GM12878 (cell line): ENCODE measurements around the gene INSYN2B. TPM values are rescaled to one million over a fixed set of nuclear protein-coding genes. Genes with fewer than 3 reads are reported as not detected.

ENCODE experiments used
- ATAC-seq: fragments of 200-7000 bp; cut with Tn5 transposase; 3 replicates; pipeline ENCODE4 v1.9.1; 2020; ENCODE audit warnings: mild to moderate bottlenecking, moderate library complexity
- BruUV-seq: library from RNA; stranded (reverse); fragments of 400-500 nt; replicated peaks from 2 replicates; lab custom pipeline; 2021; lab: Mats Ljungman, UMichigan
- CTCF ChIA-PET: fragments of 300-600 bp; sonication (Branson Sonifier 250); formaldehyde crosslinking; extraction: SDS; loops from one replicate; lab custom pipeline; 2021; ENCODE audit warnings: inconsistent platforms; lab: Yijun Ruan, JAX
- POLR2A ChIA-PET: fragments of 350-600 bp; formaldehyde crosslinking; extraction: SDS; loops from one replicate; lab custom pipeline; 2021; ENCODE audit warnings: inconsistent platforms; lab: Charles Lee
- RAD21 ChIA-PET: fragments of 300-600 bp; sonication (Branson Sonifier 250); formaldehyde crosslinking; loops from one replicate; lab custom pipeline; 2023; ENCODE audit warnings: antibody characterized with exemption; ENCODE audit not compliant: unreplicated experiment; lab: Charles Lee
- SMC1A ChIA-PET: fragments of 300-600 bp; sonication (Branson Sonifier 250); formaldehyde crosslinking; loops from one replicate; lab custom pipeline; 2023; ENCODE audit not compliant: unreplicated experiment, uncharacterized antibody; lab: Charles Lee
- DNase-seq: peaks from one replicate; pipeline ENCODE4 v3.0.0-alpha.2; 2011; ENCODE audit warnings: low read depth, low spot score
- FAIRE-seq: peaks from 3 replicates; lab custom pipeline; 2011; peaks lifted over from hg19 to GRCh38; lab: Jason Lieb, UNC
- H2AFZ ChIP-seq: 2 replicates; pipeline ENCODE4 v1.6.0; 2011; ENCODE audit warnings: low read depth, low read length, control low read depth; ENCODE audit not compliant: control insufficient read depth
- H3K27ac ChIP-seq: 2 replicates; pipeline ENCODE4 v1.5.1; 2011; ENCODE audit warnings: control low read depth; ENCODE audit not compliant: control insufficient read depth, insufficient read depth
- H3K27me3 ChIP-seq, 2 experiments: replicated peaks in 1 of 2; 2 replicates each; pipeline versions ENCODE4 v1.6.0 to v1.6.1; 2011; ENCODE audit warnings: low read length in 1 of 2; ENCODE audit not compliant: control insufficient read depth in 2 of 2, insufficient read depth in 2 of 2
- H3K36me3 ChIP-seq, 2 experiments: 2 replicates each; pipeline ENCODE4 v1.5.1; 2011; ENCODE audit warnings: low read length in 1 of 2; ENCODE audit not compliant: control insufficient read depth in 2 of 2, insufficient read depth in 2 of 2
- H3K4me1 ChIP-seq: 2 replicates; pipeline ENCODE4 v1.6.1; 2011; ENCODE audit warnings: mild to moderate bottlenecking, low read length, moderate library complexity, mixed read lengths; ENCODE audit not compliant: control insufficient read depth, insufficient read depth
- H3K4me2 ChIP-seq: 2 replicates; pipeline ENCODE4 v1.6.0; 2011; ENCODE audit warnings: control low read depth; ENCODE audit not compliant: control insufficient read depth, insufficient read depth
- H3K4me3 ChIP-seq: fragments of 200-600 bp; sonication (generic); 2 replicates; pipeline ENCODE4 v1.5.1; 2016
- H3K79me2 ChIP-seq: 2 replicates; pipeline ENCODE4 v1.6.0; 2011; ENCODE audit warnings: low read length; ENCODE audit not compliant: control insufficient read depth, insufficient read depth
- H3K9ac ChIP-seq: 2 replicates; pipeline ENCODE4 v1.8.0; 2011; ENCODE audit warnings: low read length, control low read depth, mixed read lengths; ENCODE audit not compliant: control insufficient read depth, insufficient read depth
- H3K9me3 ChIP-seq: replicated peaks from 3 replicates; pipeline ENCODE4 v1.5.1; 2011; ENCODE audit warnings: mild to moderate bottlenecking, low read length; ENCODE audit not compliant: control insufficient read depth, insufficient read depth
- H4K20me1 ChIP-seq: 2 replicates; pipeline ENCODE4 v1.6.0; 2011; ENCODE audit not compliant: control insufficient read depth, insufficient read depth
- BCL3 ChIP-seq: IDR thresholded peaks from 2 replicates; pipeline ENCODE4 v1.6.1; 2011; ENCODE audit warnings: borderline replicate concordance, low read depth, mild to moderate bottlenecking, moderate library complexity, low read length; ENCODE audit not compliant: insufficient read depth, poor library complexity, severe bottlenecking
- CEBPB ChIP-seq, 2 experiments: fragments of 150-350 bp in 1 of 2; IDR thresholded peaks; 2 replicates each; pipeline ENCODE4 v1.6.1; 2012 to 2014; ENCODE audit warnings: low read depth in 2 of 2, low read length in 2 of 2, borderline replicate concordance in 1 of 2, inconsistent platforms in 1 of 2
- ZNF207 ChIP-seq: fragments of 450-650 bp; IDR thresholded peaks from 2 replicates; pipeline ENCODE4 v1.6.1; 2014; ENCODE audit warnings: antibody characterized with exemption, mild to moderate bottlenecking, borderline replicate concordance
- WGBS: methylation state at CpG from one replicate; pipeline ENCODE4 v1.1.6; 2016; ENCODE audit warnings: low lambda C conversion rate; ENCODE audit not compliant: insufficient replicate concordance, insufficient coverage; ENCODE audit errors: missing lambda C conversion rate; 5-methylcytosine and 5-hydroxymethylcytosine counted together
- in situ Hi-C: fragments of 300-500 bp; cut with MboI; formaldehyde crosslinking; loops from 9 replicates; pipeline ENCODE4 v1.14.3; 2018; ENCODE audit warnings: mixed read lengths
- intact Hi-C: fragments of 100-400 bp; cut with micrococcal nuclease; formaldehyde crosslinking; loops from one replicate; pipeline ENCODE4 v1.14.2; 2022; ENCODE audit not compliant: unreplicated experiment
- polyA plus RNA-seq, 11 experiments: library from polyadenylated mRNA; depleted of rRNA in 4 of 11; unstranded in 6 of 11; stranded (reverse) in 5 of 11; fragments of >200 nt; fragmentation: Nextera tagmentation in 4 of 11; fragmentation: Illumina TruSeq in 1 of 11; extraction: Ambion mirVana in 4 of 11; extraction: Trizol in 1 of 11; gene quantifications; 1 replicate in 1 of 11; 2 replicates in 10 of 11; pipeline versions ENCODE4 v1.2.1 to v1.2.3, GENCODE V29; 2011 to 2016; ENCODE audit warnings: inconsistent platforms in 2 of 11, missing spikeins in 2 of 11, low read depth in 1 of 11
- total RNA-seq, 4 experiments: library from RNA; depleted of rRNA in 3 of 4; stranded (reverse); fragments of >200 nt in 3 of 4; fragmentation: Illumina TruSeq in 1 of 4; extraction: Trizol in 1 of 4; gene quantifications; 2 replicates each; pipeline versions ENCODE4 v1.2.1 to v1.2.3, GENCODE V29; 2013 to 2021
- TF ChIP-seq, protein P1 (sequence below): fragments of 450-650 bp; IDR thresholded peaks from 2 replicates; pipeline ENCODE4 v1.6.1; 2017; ENCODE audit warnings: mild to moderate bottlenecking, low read depth, inconsistent platforms; ENCODE audit not compliant: poor library complexity, severe bottlenecking

INSYN2B gene
- total and polyA plus RNA-seq, 10 of the 15 experiments (the other 5 are each of a cell fraction or from before 2014, with no cell fraction given): 0.05 to 0.27 (median 0.13) TPM; not detected in 7

GRCh38 chr5:169837686-169838085 lies 142.6 kb downstream of the INSYN2B start (continued):
- TF ChIP-seq CEBPB (IDR thresholded peaks at IDR 0.05; ENCODE audit: borderline replicate concordance in 1 of 2, low read depth in 2 of 2, low read length in 2 of 2): no peak

GRCh38 chr5:169836835-169837536 lies 143.3 kb downstream of the INSYN2B start:
- FAIRE-seq (no peak), DNase-seq (no peak), ATAC-seq (peak; percentile 10; the same call in 1 of the 3 replicates)
- SMC1A ChIA-PET: interaction anchor here (0.8 to 6.6 kb wide), 11 partner anchors 9 to 144 kb away, joined by 3 to 39 read pairs (median 4); no protein-coding TSS in a partner anchor
- no peaks in the 10 kb centered on the region for H3K27me3 ChIP-seq
- H3K4me3 ChIP-seq: no peak overlapping the region
- H3K79me2 ChIP-seq: no peaks in the 10 kb centered on the region
- no peaks in the 10 kb centered on the region for H3K9me3 ChIP-seq
- POLR2A ChIA-PET: interaction anchor here (1.1 to 1.2 kb wide), 2 partner anchors 85 to 134 kb away, joined by 3 read pairs; no protein-coding TSS in a partner anchor
- H3K9ac ChIP-seq: no peak overlapping the region
- intact Hi-C loops: loop anchor here (5.0 kb wide), 1 partner anchor 135 kb away; no protein-coding TSS in a partner anchor
- RAD21 ChIA-PET: interaction anchor here (0.6 to 3.1 kb wide), 5 partner anchors 9 to 819 kb away, joined by 3 to 16 read pairs (median 11); no protein-coding TSS in a partner anchor
- H4K20me1 ChIP-seq: no peaks in the 10 kb centered on the region
- H3K36me3 ChIP-seq: peaks cover 6 to 22% of the 10 kb centered on the region in 2 experiments; a peak in 3 of 4 replicates
- peaks cover 37% of the 10 kb centered on the region for H3K4me1 ChIP-seq
- no TSS peak for BruUV-seq
- TF ChIP-seq ZNF207 (no peak), BCL3 (no peak)
- TF ChIP-seq, protein P1, sequence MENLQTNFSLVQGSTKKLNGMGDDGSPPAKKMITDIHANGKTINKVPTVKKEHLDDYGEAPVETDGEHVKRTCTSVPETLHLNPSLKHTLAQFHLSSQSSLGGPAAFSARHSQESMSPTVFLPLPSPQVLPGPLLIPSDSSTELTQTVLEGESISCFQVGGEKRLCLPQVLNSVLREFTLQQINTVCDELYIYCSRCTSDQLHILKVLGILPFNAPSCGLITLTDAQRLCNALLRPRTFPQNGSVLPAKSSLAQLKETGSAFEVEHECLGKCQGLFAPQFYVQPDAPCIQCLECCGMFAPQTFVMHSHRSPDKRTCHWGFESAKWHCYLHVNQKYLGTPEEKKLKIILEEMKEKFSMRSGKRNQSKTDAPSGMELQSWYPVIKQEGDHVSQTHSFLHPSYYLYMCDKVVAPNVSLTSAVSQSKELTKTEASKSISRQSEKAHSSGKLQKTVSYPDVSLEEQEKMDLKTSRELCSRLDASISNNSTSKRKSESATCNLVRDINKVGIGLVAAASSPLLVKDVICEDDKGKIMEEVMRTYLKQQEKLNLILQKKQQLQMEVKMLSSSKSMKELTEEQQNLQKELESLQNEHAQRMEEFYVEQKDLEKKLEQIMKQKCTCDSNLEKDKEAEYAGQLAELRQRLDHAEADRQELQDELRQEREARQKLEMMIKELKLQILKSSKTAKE: no peak
- TF ChIP-seq, all 136 proteins: peak for 0
- Histone ChIP-seq H3K4me2 (peak overlapping the region; percentile 50; the same call in 1 of the 2 replicates), H3K27ac (no peak overlapping the region), H2AFZ (no peak overlapping the region)
- CTCF ChIA-PET: interaction anchor here (0.6 to 2.4 kb wide), 3 partner anchors 10 to 143 kb away, joined by 3 to 7 read pairs (median 3); partner anchors contain the start of gene INSYN2B
- WGBS: 18% methylated on average over 3 of the region's 3 CpGs
- in situ Hi-C loops: no loop called here
